Activated CD8-positive, alpha-beta memory T cell treated with anti-CD3 and anti-CD28 coated beads for 1 hour (primary cell): Measurements from ENCODE around the gene SLC16A2.
"Not testable (repeated sequence)": the region's sequence is repeated elsewhere in the genome, so short reads cannot be mapped to it uniquely, and the experiment has no call there.

ENCODE experiments used
- DNase-seq, 2 donors: peaks; one replicate each; pipeline ENCODE4 v3.0.0-alpha.2; 2020; ENCODE audit warnings: low read depth in 1 of 2; ENCODE audit errors: extremely low read depth in 1 of 2

SLC16A2 gene

GRCh38 chrX:74445099-74445498, 23.8 kb downstream of the SLC16A2 start:
- no peak for DNase-seq

GRCh38 chrX:74446876-74447275, 25.6 kb downstream of the SLC16A2 start:
- no peak for DNase-seq

GRCh38 chrX:74448669-74449068, 27.4 kb downstream of the SLC16A2 start:
- DNase-seq, result no peak

- peak in 1 of 2 donors; percentile 0 for DNase-seq
Measured at GRCh38 chrX:74449322-74449936, 28.1 kb downstream of the SLC16A2 start.

- DNase-seq, result no peak
Measured at GRCh38 chrX:74449937-74450330, 28.6 kb downstream of the SLC16A2 start.

- no peak for DNase-seq
Measured at GRCh38 chrX:74450803-74451449, 29.6 kb downstream of the SLC16A2 start.

GRCh38 chrX:74451450-74452198, 30.3 kb downstream of the SLC16A2 start:
- no peak for DNase-seq

- no peak for DNase-seq
Measured at GRCh38 chrX:74452199-74452481, 30.8 kb downstream of the SLC16A2 start.

- no peak for DNase-seq
Measured at GRCh38 chrX:74453178-74453577, 31.9 kb downstream of the SLC16A2 start.

GRCh38 chrX:74454233-74454632, 32.9 kb downstream of the SLC16A2 start:
- not testable (repeated sequence) for DNase-seq

- DNase-seq, result no peak
Measured at GRCh38 chrX:74458736-74459135, 37.4 kb downstream of the SLC16A2 start.

- DNase-seq, result no peak
Measured at GRCh38 chrX:74461384-74461783, 40.1 kb downstream of the SLC16A2 start.

GRCh38 chrX:74464722-74465121, 43.4 kb downstream of the SLC16A2 start:
- no peak for DNase-seq

GRCh38 chrX:74465424-74465823, 44.1 kb downstream of the SLC16A2 start:
- no peak for DNase-seq

- DNase-seq, result no peak
Measured at GRCh38 chrX:74467656-74468055, 46.4 kb downstream of the SLC16A2 start.

GRCh38 chrX:74473116-74473515, 51.8 kb downstream of the SLC16A2 start:
- not testable (repeated sequence) for DNase-seq

GRCh38 chrX:74490247-74490646, 69.0 kb downstream of the SLC16A2 start:
- DNase-seq, result no peak

GRCh38 chrX:74492720-74493201, 71.5 kb downstream of the SLC16A2 start:
- peak in 1 of 2 donors; percentile 2 for DNase-seq

GRCh38 chrX:74493806-74494205, 72.5 kb downstream of the SLC16A2 start:
- DNase-seq, result no peak

- no peak for DNase-seq
Measured at GRCh38 chrX:74498924-74499323, 77.6 kb downstream of the SLC16A2 start.

GRCh38 chrX:74500067-74500466, 78.8 kb downstream of the SLC16A2 start:
- DNase-seq, result no peak

GRCh38 chrX:74500555-74500954, 79.3 kb downstream of the SLC16A2 start:
- no peak for DNase-seq
